ENCODE results near the gene TTC31.
"Not testable (repeated sequence)": the region's sequence is repeated elsewhere in the genome, so short reads cannot be mapped to it uniquely, and the experiment has no call there.

The TTC31 gene

GRCh38 chr2:74441170-74441689 is 41.7 kb upstream of the TTC31 start:
- Histone ChIP-seq H3K4me1 (ENCODE audit: low read length) (peaks cover 53% of the 10 kb centered on the region), H3K9me3 (ENCODE audit: insufficient read depth, low read length) (no peaks in the 10 kb centered on the region), H3K4me3 (ENCODE audit: low read length) (peak overlapping the region; percentile 82; the same call in 1 of the 2 replicates), H3K4me2 (ENCODE audit: low read length) (peak overlapping the region; percentile 94), H2AFZ (ENCODE audit: low read depth, low read length) (no peak overlapping the region), H3K27ac (ENCODE audit: low read length) (no peak overlapping the region), H3K79me2 (ENCODE audit: low read length) (no peaks in the 10 kb centered on the region), H3K9ac (ENCODE audit: low read length) (no peak overlapping the region), H3K27me3 (ENCODE audit: low read depth, low read length) (no peaks in the 10 kb centered on the region), H4K20me1 (ENCODE audit: insufficient read depth, low read length) (no peaks in the 10 kb centered on the region), H3K36me3 (replicated peaks; ENCODE audit: low read depth, low read length) (no peaks in the 10 kb centered on the region)
- no peak for TF ChIP-seq EZH2phosphoT487 (IDR thresholded peaks at IDR 0.05; ENCODE audit: low read depth)
- TF ChIP-seq, protein P1, sequence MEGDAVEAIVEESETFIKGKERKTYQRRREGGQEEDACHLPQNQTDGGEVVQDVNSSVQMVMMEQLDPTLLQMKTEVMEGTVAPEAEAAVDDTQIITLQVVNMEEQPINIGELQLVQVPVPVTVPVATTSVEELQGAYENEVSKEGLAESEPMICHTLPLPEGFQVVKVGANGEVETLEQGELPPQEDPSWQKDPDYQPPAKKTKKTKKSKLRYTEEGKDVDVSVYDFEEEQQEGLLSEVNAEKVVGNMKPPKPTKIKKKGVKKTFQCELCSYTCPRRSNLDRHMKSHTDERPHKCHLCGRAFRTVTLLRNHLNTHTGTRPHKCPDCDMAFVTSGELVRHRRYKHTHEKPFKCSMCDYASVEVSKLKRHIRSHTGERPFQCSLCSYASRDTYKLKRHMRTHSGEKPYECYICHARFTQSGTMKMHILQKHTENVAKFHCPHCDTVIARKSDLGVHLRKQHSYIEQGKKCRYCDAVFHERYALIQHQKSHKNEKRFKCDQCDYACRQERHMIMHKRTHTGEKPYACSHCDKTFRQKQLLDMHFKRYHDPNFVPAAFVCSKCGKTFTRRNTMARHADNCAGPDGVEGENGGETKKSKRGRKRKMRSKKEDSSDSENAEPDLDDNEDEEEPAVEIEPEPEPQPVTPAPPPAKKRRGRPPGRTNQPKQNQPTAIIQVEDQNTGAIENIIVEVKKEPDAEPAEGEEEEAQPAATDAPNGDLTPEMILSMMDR (IDR thresholded peaks at IDR 0.05; ENCODE audit: low read depth, low read length) = no peak

DNA sequence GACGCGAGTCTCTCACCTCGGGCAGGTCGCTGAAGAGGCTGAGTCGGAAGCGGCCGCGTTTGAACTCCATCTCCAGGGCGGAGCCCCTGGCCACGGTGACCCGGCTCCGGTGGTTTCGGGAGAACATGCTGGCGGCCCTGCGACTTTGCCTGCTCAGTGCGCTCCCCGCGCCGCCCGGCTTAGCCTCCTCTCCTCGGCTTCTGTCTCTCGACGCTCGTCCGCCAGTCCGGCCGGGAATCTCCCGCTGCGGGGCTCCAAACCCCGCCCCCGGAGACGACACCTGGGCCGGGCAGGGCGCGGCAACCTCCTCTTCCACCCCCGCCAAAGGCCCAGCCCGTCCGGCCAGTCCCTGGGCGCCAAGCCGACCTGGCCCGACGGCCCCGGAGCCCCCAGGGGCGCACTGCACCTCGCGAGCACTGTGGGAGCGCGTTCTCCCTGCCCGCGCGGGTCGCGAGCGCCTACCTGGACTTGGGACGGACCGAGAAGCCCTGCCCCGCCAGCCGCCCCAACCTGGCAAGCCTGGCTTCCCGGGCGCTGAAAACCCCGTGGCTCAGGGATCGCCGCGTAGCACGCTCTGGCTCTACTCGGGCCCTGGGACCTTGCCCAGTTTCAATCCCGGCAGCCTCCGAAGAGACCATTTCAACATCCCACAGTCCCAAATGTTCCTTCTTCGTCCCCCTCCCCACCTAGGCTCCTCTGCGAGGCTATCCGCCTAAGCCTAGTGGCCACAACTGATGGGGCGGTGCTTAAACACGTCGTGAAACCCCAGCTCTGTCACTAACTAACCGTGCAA is 41.0 kb upstream of the TTC31 start, which contains the start of gene RTKN:
TSS of gene RTKN (minus strand) at position 248 of the 793 bp plus-strand sequence. CDS start at position 127, 121 bp downstream.
- Histone ChIP-seq H3K36me3 (replicated peaks; ENCODE audit: low read depth, low read length) (no peaks in the 10 kb centered on the region), H4K20me1 (ENCODE audit: insufficient read depth, low read length) (no peaks in the 10 kb centered on the region), H3K79me2 (ENCODE audit: low read length) (no peaks in the 10 kb centered on the region), H3K9me3 (ENCODE audit: insufficient read depth, low read length) (no peaks in the 10 kb centered on the region), H2AFZ (ENCODE audit: low read depth, low read length) (peak within 1 kb of the TSS; percentile 92), H3K4me2 (ENCODE audit: low read length) (peak within 1 kb of the TSS; percentile 94), H3K27me3 (ENCODE audit: low read depth, low read length) (no peaks in the 10 kb centered on the region), H3K4me1 (ENCODE audit: low read length) (peaks cover 47% of the 10 kb centered on the region), H3K27ac (ENCODE audit: low read length) (peak within 1 kb of the TSS; percentile 44), H3K4me3 (ENCODE audit: low read length) (peak within 1 kb of the TSS; percentile 82), H3K9ac (ENCODE audit: low read length) (peak within 1 kb of the TSS; percentile 72; the same call in 1 of the 2 replicates)
- TF ChIP-seq EZH2phosphoT487 (IDR thresholded peaks at IDR 0.05; ENCODE audit: low read depth) = no peak
- TF ChIP-seq, protein P1 (IDR thresholded peaks at IDR 0.05; ENCODE audit: low read depth, low read length) = no peak

- not testable (repeated sequence) for H3K9ac ChIP-seq (ENCODE audit: low read length); H3K4me3 ChIP-seq (ENCODE audit: low read length); H3K4me2 ChIP-seq (ENCODE audit: low read length); H3K27me3 ChIP-seq (ENCODE audit: low read depth, low read length); H3K9me3 ChIP-seq (ENCODE audit: insufficient read depth, low read length); H3K27ac ChIP-seq (ENCODE audit: low read length); H2AFZ ChIP-seq (ENCODE audit: low read depth, low read length); H3K36me3 ChIP-seq (replicated peaks; ENCODE audit: low read depth, low read length); H3K79me2 ChIP-seq (ENCODE audit: low read length); H4K20me1 ChIP-seq (ENCODE audit: insufficient read depth, low read length)
- H3K4me1 ChIP-seq (ENCODE audit: low read length) = peaks cover 39% of the 10 kb centered on the region
Measured at GRCh38 chr2:74442483-74443297, 40.2 kb upstream of the TTC31 start.

DNA sequence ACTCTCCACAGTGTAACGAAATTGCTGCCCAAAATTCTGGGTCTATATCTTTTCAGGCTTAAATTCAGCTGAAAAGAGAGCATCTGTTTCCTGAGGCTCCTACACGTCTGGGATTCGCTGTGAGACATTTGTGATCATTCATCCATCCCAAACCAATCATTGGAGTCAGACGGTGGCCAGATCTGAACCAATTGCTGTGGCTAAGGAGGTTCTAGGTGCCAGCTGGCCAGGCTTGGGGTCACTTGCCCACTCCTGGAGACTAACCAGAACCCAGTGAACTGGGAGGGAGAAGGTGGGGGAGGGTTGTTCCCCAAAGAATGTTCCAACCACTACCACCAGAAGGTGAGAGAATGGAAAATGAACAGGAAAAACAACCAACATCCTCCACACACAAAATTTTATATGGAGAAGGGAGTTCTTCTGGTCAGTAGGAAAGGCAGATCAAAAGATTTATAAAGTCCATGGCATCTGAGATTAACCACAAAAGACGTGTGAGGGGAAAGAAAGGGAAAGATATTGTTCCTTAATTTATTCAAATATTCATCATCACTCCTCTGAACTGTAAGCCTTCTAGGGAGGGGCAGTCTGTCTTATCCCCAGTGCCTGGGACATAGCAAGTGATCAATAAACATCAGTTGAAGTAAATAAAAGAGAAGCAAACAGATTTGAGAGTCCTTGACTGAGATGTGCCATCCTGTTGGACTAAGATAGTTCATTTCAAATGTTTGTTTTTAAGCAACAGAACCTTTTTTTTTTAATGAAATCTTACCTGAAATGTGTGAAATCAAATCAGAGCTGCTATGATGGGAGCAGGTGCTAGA is 38.2 kb upstream of the TTC31 start:
- peak overlapping the region; percentile 17 for H2AFZ ChIP-seq (ENCODE audit: low read depth, low read length)
- H3K9ac ChIP-seq (ENCODE audit: low read length) = peak overlapping the region; percentile 2; the same call in 1 of the 2 replicates
- no peaks in the 10 kb centered on the region for H3K9me3 ChIP-seq (ENCODE audit: insufficient read depth, low read length)

More for the DNA sequence above, 38.2 kb upstream of the TTC31 start:
- TF ChIP-seq, protein P1 (IDR thresholded peaks at IDR 0.05; ENCODE audit: low read depth, low read length) = no peak
- TF ChIP-seq EZH2phosphoT487 (IDR thresholded peaks at IDR 0.05; ENCODE audit: low read depth) = no peak
- no peaks in the 10 kb centered on the region for H4K20me1 ChIP-seq (ENCODE audit: insufficient read depth, low read length)
- H3K27me3 ChIP-seq (ENCODE audit: low read depth, low read length) = no peaks in the 10 kb centered on the region
- no peaks in the 10 kb centered on the region for H3K36me3 ChIP-seq (replicated peaks; ENCODE audit: low read depth, low read length)
- peak overlapping the region; percentile 23 for H3K4me3 ChIP-seq (ENCODE audit: low read length)
- H3K4me2 ChIP-seq (ENCODE audit: low read length) = peak overlapping the region; percentile 54
- H3K27ac ChIP-seq (ENCODE audit: low read length) = no peak overlapping the region
- H3K79me2 ChIP-seq (ENCODE audit: low read length) = no peaks in the 10 kb centered on the region
- H3K4me1 ChIP-seq (ENCODE audit: low read length) = peaks cover 28% of the 10 kb centered on the region

Data from OCI-LY3 (cell line).